Measurements from ENCODE around the gene DAPK3. TPM values are rescaled to one million over a fixed set of nuclear protein-coding genes. Genes with fewer than 3 reads are reported as not detected.
"Not testable (repeated sequence)": the region's sequence is repeated elsewhere in the genome, so short reads cannot be mapped to it uniquely, and the experiment has no call there.

The DAPK3 gene
- total RNA-seq, 2 donors from 2014 or later, result 52.2 to 74.6 TPM

- ATAC-seq (no peak), DNase-seq (no peak)
- intact Hi-C loops (cut with DNase I, micrococcal nuclease), result loop anchor here in 1 of 2 donors (10.0 kb wide), 1 partner anchor 223 kb away; no protein-coding TSS in a partner anchor
These were observed 11.1 kb upstream of the DAPK3 start for GRCh38 chr19:3981736-3982681.

DNA sequence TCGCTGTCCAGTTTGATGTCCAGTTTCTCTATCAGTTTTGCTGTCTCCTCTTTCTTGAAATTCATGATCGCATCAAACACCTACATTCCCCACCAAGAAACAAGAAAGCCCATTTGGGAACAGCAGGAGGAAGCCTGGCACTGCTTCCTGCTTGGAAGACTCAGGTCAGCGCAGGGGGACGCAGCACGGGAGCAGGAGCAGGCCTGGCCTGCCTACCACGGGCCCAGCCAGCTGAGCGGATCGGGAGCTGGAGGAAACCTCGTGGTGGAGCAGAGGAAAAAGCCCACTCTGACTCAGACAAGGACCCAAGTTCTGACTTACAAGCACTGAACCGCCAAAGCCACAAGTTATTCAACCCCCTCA is 10.5 kb upstream of the DAPK3 start:
- ATAC-seq, result no peak
- intact Hi-C loops (cut with DNase I, micrococcal nuclease), result loop anchor here in 1 of 2 donors (10.0 kb wide), 1 partner anchor 223 kb away; no protein-coding TSS in a partner anchor

DNA sequence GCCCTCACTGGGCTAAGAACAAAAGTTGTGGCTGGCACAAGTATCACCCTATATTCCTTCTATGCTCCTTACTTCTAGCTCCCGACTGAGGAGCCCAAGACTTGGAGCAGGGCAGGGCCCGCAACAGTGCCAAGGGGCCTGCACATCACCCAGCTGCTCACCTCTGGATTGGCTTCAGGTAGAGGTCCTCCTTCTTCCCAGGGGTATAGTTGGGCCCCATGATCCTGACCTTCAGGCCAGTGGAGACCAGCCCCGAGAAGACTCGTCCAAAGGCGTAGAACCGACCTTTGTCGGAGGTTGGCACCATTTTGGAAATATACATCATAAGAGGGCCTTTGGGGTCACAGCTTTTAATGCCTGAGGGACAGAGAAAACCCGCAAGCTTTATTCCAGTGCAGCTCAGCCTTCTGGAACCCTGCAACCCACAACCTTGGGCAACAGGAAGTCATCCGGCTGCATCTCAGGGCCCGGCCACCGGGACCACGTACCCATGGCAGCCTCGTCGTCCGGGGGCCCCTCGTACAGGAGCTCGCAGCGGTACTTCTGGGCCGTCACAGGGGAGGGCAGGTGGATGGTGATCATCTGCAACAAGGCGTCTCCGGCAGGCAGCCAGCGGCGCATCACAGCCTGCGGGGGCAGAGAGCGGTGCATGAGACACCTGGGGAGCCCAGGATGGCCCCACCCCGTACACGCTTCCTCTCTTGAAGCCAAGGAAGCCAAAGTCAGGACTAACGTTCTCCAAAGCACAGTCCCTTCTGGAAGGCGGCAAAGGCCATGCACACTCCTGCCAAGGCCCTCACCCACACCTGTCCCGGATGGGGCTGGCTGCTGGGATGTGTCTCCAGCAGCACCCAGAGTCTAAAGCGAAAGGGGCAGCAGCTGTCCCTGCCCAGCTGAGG is 9.7 kb upstream of the DAPK3 start:
- intact Hi-C loops (cut with DNase I, micrococcal nuclease), result loop anchor here in 1 of 2 donors (10.0 kb wide), 1 partner anchor 224 kb away; no protein-coding TSS in a partner anchor
- ATAC-seq (no peak), DNase-seq (no peak)

More for the DNA sequence above, 10.5 kb upstream of the DAPK3 start:
- no peak for DNase-seq

GRCh38 chr19:3979674-3980352 is 8.9 kb upstream of the DAPK3 start:
- DNase-seq (no peak), ATAC-seq (no peak)
- intact Hi-C loops (cut with DNase I, micrococcal nuclease), result loop anchor here in 1 of 2 donors (10.0 kb wide), 1 partner anchor 225 kb away; no protein-coding TSS in a partner anchor

GRCh38 chr19:3979289-3979673 is 8.4 kb upstream of the DAPK3 start:
- DNase-seq (no peak), ATAC-seq (no peak)
- intact Hi-C loops (cut with DNase I, micrococcal nuclease), result no loop called here

DNA sequence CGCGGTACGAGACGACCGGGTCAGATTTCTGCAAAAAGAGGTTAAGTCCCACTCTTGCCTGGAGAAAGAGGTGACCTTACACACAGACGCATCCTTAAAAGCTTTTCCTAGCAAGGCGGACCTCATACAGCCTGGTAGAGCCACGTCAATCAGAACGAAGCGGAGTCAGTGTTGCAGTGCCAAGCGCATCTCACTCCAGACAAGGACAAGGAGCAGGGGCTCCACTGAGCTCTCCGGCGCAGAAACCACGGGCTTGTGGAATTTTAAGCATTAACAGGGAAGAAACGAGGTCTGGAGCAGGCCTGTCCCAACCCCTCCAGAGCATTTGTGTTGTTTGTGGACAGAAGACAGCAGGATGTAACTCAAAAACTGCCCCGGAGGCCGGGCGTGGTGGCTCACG is 7.2 kb upstream of the DAPK3 start:
- no peak for DNase-seq
- ATAC-seq, result no peak
- intact Hi-C loops (cut with DNase I, micrococcal nuclease), result no loop called here

DNA sequence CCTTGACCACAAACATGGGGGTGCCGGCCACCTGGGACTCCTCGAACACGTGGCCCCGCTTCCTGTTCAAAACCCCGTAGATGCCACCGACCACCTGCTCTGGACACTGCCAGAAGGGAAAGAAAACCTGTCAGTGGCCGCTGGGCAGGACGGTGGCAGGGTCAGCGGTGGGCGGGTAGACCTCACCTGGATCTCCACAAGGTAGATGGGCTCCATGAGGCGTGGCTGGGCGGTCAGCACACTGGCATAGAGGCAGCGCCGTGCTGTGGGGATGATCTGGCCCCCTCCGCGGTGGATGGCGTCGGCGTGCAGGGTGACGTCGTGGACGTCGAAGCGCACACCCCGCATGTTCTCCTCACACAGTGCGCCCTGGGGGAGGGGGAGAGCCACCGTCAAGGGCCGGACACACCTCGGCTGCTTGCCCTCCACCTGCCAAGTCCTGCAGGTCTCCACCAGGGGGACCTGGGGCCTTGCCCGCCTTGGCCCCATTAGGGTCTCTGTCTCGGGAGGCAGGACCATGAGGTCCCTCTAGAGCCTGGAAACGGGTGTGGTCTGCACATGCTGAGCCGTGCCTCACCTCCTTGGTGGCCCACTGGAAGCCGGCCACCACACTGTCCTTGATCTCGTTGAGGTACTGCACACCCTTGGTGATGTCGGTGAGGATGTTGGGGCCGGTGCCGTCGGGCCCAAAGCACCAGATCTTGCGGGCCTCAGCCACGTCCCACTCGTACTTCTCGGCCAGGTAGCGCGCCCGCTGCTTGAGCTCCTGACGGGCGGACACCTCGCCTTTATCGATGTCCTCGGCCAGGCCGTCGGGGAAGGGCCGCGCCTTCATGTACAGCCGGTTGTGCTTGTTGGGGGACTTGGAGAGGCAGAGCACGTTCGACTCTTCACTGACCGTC is 6.6 kb upstream of the DAPK3 start:
- ATAC-seq (peak; percentile 11), DNase-seq (no peak)
- intact Hi-C loops (cut with DNase I, micrococcal nuclease), result no loop called here

DNA sequence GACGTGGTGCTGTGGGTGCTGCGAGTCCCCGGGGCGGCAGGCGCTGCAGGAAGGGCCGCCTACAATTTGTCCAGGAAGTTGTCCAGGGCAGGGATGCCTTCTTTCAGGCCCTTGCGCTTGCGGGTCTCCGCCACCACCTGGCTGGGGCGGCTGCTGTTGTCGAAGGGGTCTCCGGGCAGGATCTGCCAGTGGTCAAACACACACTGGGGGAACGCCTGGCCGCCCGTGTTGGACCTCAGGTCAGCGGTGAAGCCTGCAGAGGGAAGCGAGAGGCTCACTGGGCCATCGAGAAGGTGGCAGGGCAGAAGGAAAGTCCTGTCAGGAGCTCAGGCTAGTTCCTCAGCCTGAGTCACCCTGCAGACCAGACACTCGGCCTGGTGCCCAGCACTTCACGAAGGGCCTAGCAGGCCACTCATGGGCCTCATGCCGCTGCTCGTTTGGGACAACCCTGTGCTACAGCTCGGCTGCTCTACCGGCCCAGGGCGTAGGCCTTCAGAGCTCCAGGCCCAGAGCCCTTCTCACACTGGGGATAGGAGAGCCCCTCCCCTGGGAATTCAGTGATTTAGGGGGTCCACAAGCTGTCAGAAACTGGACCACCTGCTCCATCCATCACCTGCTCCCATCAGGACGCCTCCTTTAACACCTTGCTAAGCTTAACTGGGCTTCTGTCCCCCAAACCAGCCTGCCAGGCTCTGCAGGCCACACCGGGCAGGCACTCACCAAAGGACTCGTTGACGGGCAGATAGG is 5.8 kb upstream of the DAPK3 start:
- DNase-seq (peak in 1 of 2 donors; percentile 59), ATAC-seq (peak; percentile 6)
- intact Hi-C loops (cut with DNase I, micrococcal nuclease), result no loop called here

GRCh38 chr19:3975637-3976087 is 4.8 kb upstream of the DAPK3 start:
- ATAC-seq, result no peak
- intact Hi-C loops (cut with DNase I, micrococcal nuclease), result no loop called here
- no peak for DNase-seq

- ATAC-seq (no peak), DNase-seq (no peak)
- intact Hi-C loops (cut with DNase I, micrococcal nuclease), result no loop called here
These were observed 4.2 kb upstream of the DAPK3 start for GRCh38 chr19:3975144-3975543.

- ATAC-seq (no peak), DNase-seq (no peak)
- intact Hi-C loops (cut with DNase I, micrococcal nuclease), result no loop called here
These were observed 539 bp downstream of the DAPK3 start for GRCh38 chr19:3970313-3970807.

GRCh38 chr19:3969435-3970312 is 1.2 kb downstream of the DAPK3 start:
- ATAC-seq, result no peak
- no peak for DNase-seq
- intact Hi-C loops (cut with DNase I, micrococcal nuclease), result no loop called here

- DNase-seq, result peak; percentile 64 to 90
- intact Hi-C loops (cut with DNase I, micrococcal nuclease), result no loop called here
- ATAC-seq, result peak; percentile 36
These were observed 2.1 kb downstream of the DAPK3 start for GRCh38 chr19:3968556-3969434.

- intact Hi-C loops (cut with DNase I, micrococcal nuclease); DNase-seq: not testable (repeated sequence)
These were observed 2.9 kb downstream of the DAPK3 start for GRCh38 chr19:3967983-3968382.

More at GRCh38 chr19:3967983-3968382, 2.9 kb downstream of the DAPK3 start:
- not testable (repeated sequence) for ATAC-seq

Measured in left colon (tissue), 2 donors.